Suprapubic skin (tissue), 4 donors: ENCODE results near the gene RASA1.

Experiments
- POLR2A ChIP-seq, 2 donors: fragments of 450-650 bp; IDR thresholded peaks; one replicate each; pipeline ENCODE4 v1.6.1; 2017; ENCODE audit warnings: antibody characterized with exemption in 2 of 2, mild to moderate bottlenecking in 2 of 2, moderate library complexity in 2 of 2
- POLR2AphosphoS5 ChIP-seq, 3 donors: sonication (generic); formaldehyde crosslinking; IDR thresholded peaks; one replicate each; pipeline ENCODE4 v1.6.1; 2017; ENCODE audit warnings: antibody characterized with exemption in 3 of 3

- no peak for TF ChIP-seq POLR2A (IDR thresholded peaks at IDR 0.05)
- TF ChIP-seq POLR2AphosphoS5 (IDR thresholded peaks at IDR 0.05), result no peak
Observed at GRCh38 chr5:87398981-87399614, 131.4 kb downstream of the RASA1 start.
